HFFc6 (cell line): Measurements from ENCODE around the gene TAPBP. TPM values are rescaled to one million over a fixed set of nuclear protein-coding genes. Genes with fewer than 3 reads are reported as not detected.

Experiments
- DNase-seq: peaks from one replicate; pipeline ENCODE4 v3.0.0-alpha.2; 2018
- H3K27ac Mint-ChIP-seq: 2 replicates; pipeline ENCODE4 v1.8.0; 2020; ENCODE audit warnings: mild to moderate bottlenecking, mixed read lengths
- H3K27me3 Mint-ChIP-seq: 2 replicates; pipeline ENCODE4 v1.8.0; 2021; ENCODE audit warnings: mild to moderate bottlenecking, moderate library complexity, mixed read lengths; ENCODE audit not compliant: insufficient read depth
- H3K36me3 Mint-ChIP-seq: 2 replicates; pipeline ENCODE4 v1.8.0; 2021; ENCODE audit warnings: low read depth, mixed read lengths
- H3K4me1 Mint-ChIP-seq: 2 replicates; pipeline ENCODE4 v1.8.0; 2020; ENCODE audit warnings: low read depth, mixed read lengths
- H3K4me3 Mint-ChIP-seq: 2 replicates; pipeline ENCODE4 v1.8.0; 2020; ENCODE audit warnings: mild to moderate bottlenecking, moderate library complexity, mixed read lengths
- H3K9me3 Mint-ChIP-seq: 2 replicates; pipeline ENCODE4 v1.8.0; 2020; ENCODE audit warnings: mild to moderate bottlenecking, mixed read lengths
- total RNA-seq, 6 experiments: library from RNA; stranded (reverse); fragmentation: NEBNext Ultra II Directional; extraction: Animal tissue kit (Norgen Biotek cat#: 25700); gene quantifications; 2 replicates in 1 of 6; 3 replicates in 5 of 6; pipeline ENCODE4 v1.2.3, GENCODE V29; 2021
- TF ChIP-seq, protein P1 (sequence below): fragments of 200-600 bp; sonication (generic); IDR thresholded peaks from 2 replicates; pipeline ENCODE4 v1.5.0; 2021; ENCODE audit warnings: antibody characterized with exemption, mild to moderate bottlenecking

TAPBP gene
- total RNA-seq, 6 experiments from 2014 or later, result 88.7 to 118 (median 104) TPM

DNA sequence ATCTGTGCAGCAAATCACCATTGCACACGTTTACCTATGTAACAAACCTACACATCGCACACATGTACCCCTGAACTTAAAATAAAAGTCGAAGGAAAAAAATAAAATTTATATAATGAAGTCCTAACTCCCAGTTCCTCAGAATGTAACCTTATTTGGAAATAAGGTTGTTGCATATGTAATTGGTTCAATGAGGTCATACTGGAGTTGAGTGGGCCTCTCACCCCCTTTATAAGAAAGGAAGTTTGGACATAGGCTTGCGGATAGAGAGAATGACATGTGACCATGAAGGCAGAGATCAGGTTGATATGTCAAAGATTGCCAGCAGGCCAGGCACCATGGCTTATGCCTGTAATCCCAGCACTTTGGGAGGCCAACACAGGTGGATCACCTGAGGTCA is 19.8 kb upstream of the TAPBP start:
- no peak overlapping the region for H3K4me3 Mint-ChIP-seq
- no peak overlapping the region for H3K27ac Mint-ChIP-seq
- H3K9me3 Mint-ChIP-seq, result no peaks in the 10 kb centered on the region
- H3K27me3 Mint-ChIP-seq, result peaks cover 33% of the 10 kb centered on the region
- DNase-seq, result no peak
- TF ChIP-seq, protein P1, sequence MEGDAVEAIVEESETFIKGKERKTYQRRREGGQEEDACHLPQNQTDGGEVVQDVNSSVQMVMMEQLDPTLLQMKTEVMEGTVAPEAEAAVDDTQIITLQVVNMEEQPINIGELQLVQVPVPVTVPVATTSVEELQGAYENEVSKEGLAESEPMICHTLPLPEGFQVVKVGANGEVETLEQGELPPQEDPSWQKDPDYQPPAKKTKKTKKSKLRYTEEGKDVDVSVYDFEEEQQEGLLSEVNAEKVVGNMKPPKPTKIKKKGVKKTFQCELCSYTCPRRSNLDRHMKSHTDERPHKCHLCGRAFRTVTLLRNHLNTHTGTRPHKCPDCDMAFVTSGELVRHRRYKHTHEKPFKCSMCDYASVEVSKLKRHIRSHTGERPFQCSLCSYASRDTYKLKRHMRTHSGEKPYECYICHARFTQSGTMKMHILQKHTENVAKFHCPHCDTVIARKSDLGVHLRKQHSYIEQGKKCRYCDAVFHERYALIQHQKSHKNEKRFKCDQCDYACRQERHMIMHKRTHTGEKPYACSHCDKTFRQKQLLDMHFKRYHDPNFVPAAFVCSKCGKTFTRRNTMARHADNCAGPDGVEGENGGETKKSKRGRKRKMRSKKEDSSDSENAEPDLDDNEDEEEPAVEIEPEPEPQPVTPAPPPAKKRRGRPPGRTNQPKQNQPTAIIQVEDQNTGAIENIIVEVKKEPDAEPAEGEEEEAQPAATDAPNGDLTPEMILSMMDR, result no peak
- no peaks in the 10 kb centered on the region for H3K36me3 Mint-ChIP-seq
- no peaks in the 10 kb centered on the region for H3K4me1 Mint-ChIP-seq

DNA sequence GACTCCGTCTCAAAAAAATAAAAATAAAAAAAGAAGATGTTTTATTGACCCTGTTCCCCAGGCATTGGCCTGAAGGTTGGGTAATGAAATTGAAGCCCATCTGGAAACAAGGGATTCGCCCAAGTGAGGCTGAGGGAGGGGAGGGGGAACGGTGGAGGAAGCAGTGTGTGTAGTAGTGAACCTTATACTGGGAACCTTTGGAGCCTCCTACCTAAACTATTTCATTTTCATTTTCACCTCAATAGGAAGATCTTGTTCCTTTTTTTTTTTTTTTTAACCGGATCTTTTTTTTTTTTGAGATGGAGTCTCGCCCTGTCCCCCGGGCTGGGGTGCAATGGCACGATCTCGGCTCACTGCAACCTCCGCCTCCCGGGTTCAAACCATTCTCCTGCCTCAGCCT is 16.9 kb upstream of the TAPBP start:
- Mint-ChIP-seq H3K9me3 (no peaks in the 10 kb centered on the region), H3K4me3 (no peak overlapping the region), H3K4me1 (no peaks in the 10 kb centered on the region), H3K27ac (no peak overlapping the region), H3K36me3 (no peaks in the 10 kb centered on the region), H3K27me3 (peaks cover 19% of the 10 kb centered on the region)
- DNase-seq, result no peak
- TF ChIP-seq, protein P1, result no peak

- H3K36me3 Mint-ChIP-seq, result no peaks in the 10 kb centered on the region
- H3K27ac Mint-ChIP-seq, result no peak overlapping the region
- H3K9me3 Mint-ChIP-seq, result no peaks in the 10 kb centered on the region
- DNase-seq, result no peak
- no peak overlapping the region for H3K4me3 Mint-ChIP-seq
- H3K4me1 Mint-ChIP-seq, result peaks cover 3% of the 10 kb centered on the region
- peaks cover 8% of the 10 kb centered on the region for H3K27me3 Mint-ChIP-seq
- TF ChIP-seq, protein P1, result no peak
These were observed 15.2 kb upstream of the TAPBP start for GRCh38 chr6:33329058-33329457.

- Mint-ChIP-seq H3K4me1 (peaks cover 41% of the 10 kb centered on the region), H3K9me3 (no peaks in the 10 kb centered on the region), H3K4me3 (peak overlapping the region; percentile 92; the same call in 1 of the 2 replicates), H3K27me3 (peaks cover 1% of the 10 kb centered on the region), H3K36me3 (peaks cover 34% of the 10 kb centered on the region), H3K27ac (no peak overlapping the region)
- TF ChIP-seq, protein P1, result no peak
- DNase-seq, result no peak
These were observed 10.2 kb upstream of the TAPBP start for GRCh38 chr6:33324125-33324524.

DNA sequence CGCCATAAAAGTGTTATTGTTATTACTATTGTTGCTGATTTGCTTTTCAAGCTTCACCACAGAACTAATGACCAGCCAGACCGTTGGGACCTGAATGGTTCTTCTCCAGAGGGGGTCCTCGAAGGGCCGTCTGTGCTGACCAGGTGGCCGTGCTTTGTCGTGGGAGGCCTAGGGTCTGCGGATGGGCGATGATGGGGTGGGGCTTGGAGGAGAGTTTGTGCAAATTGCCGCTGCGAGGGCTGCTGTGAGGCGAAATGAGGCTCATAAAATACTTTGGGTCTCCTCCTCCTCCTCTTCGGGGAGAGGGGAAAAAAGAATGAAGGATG is 9.7 kb upstream of the TAPBP start:
- TF ChIP-seq, protein P1, result no peak
- peaks cover 1% of the 10 kb centered on the region for H3K27me3 Mint-ChIP-seq
- no peaks in the 10 kb centered on the region for H3K9me3 Mint-ChIP-seq
- peak overlapping the region; percentile 97 for H3K27ac Mint-ChIP-seq
- peak overlapping the region; percentile 92 for H3K4me3 Mint-ChIP-seq
- DNase-seq, result no peak
- H3K4me1 Mint-ChIP-seq, result peaks cover 47% of the 10 kb centered on the region
- H3K36me3 Mint-ChIP-seq, result peaks cover 39% of the 10 kb centered on the region

GRCh38 chr6:33321227-33321626 is 7.3 kb upstream of the TAPBP start:
- Mint-ChIP-seq H3K4me1 (peaks cover 64% of the 10 kb centered on the region), H3K36me3 (peaks cover 51% of the 10 kb centered on the region), H3K27me3 (peaks cover 1% of the 10 kb centered on the region), H3K27ac (peak overlapping the region; percentile 97), H3K4me3 (peak overlapping the region; percentile 92), H3K9me3 (no peaks in the 10 kb centered on the region)
- TF ChIP-seq, protein P1, result no peak
- DNase-seq, result no peak
